Activated CD4-positive, alpha-beta memory T cell treated with anti-CD3 and anti-CD28 coated beads, Interleukin-2, amount 10 ng/mL, durations not matched to agents 7 days and 5 days (primary cell): ENCODE measurements around the gene GRPR. TPM values are rescaled to one million over a fixed set of nuclear protein-coding genes. Genes with fewer than 3 reads are reported as not detected.
"Not testable (repeated sequence)": the region's sequence is repeated elsewhere in the genome, so short reads cannot be mapped to it uniquely, and the experiment has no call there.

Experiments
- CTCF ChIA-PET: fragments of 350-600 bp; sonication (Branson Sonifier 250); formaldehyde crosslinking; loops from one replicate; lab custom pipeline; 2021; ENCODE audit warnings: antibody characterized with exemption, inconsistent platforms; lab: Charles Lee
- POLR2A ChIA-PET: fragments of 350-600 bp; sonication (Branson Sonifier 250); formaldehyde crosslinking; loops from one replicate; lab custom pipeline; 2021; ENCODE audit warnings: antibody characterized with exemption; lab: Charles Lee
- DNase-seq: peaks from one replicate; pipeline ENCODE4 v3.0.0-alpha.2; 2020
- H3K27ac Mint-ChIP-seq: one replicate; pipeline ENCODE4 v1.8.0; 2021; ENCODE audit warnings: mild to moderate bottlenecking, mixed read lengths
- H3K27me3 Mint-ChIP-seq: one replicate; pipeline ENCODE4 v1.8.0; 2021; ENCODE audit warnings: mixed read lengths
- H3K36me3 Mint-ChIP-seq: one replicate; pipeline ENCODE4 v1.8.0; 2021; ENCODE audit warnings: low read depth, mixed read lengths
- H3K4me1 Mint-ChIP-seq: one replicate; pipeline ENCODE4 v1.8.0; 2021; ENCODE audit warnings: mixed read lengths
- H3K4me3 Mint-ChIP-seq: one replicate; pipeline ENCODE4 v1.8.0; 2021; ENCODE audit warnings: mild to moderate bottlenecking, mixed read lengths
- H3K9me3 Mint-ChIP-seq: one replicate; pipeline ENCODE4 v1.8.0; 2021; ENCODE audit warnings: mixed read lengths
- total RNA-seq, 2 experiments: library from RNA; stranded (reverse); gene quantifications; one replicate each; pipeline ENCODE4 v1.2.3, GENCODE V29; 2021

GRPR gene
- total RNA-seq, 2 experiments from 2014 or later = not detected

DNA sequence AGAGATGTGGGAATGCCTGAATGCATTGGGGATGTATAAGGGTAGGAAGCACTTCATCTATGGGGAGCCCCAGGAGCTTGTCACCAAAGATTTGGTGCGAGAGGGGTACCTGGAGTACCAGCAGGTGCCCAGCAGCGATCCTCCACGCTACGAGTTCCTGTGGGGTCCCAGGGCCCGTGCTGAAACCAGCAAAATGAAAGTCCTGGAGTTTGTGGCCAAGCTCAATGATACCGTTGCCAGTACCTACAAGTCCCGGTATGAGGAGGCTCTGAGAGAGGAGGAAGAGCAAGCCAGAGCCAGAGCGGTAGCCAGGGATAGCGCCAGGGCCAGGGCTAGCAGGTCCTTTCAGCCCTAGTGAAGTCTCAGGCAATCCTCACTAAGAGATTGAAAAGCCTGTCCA, 47.7 kb downstream of the GRPR start:
- H3K4me3 Mint-ChIP-seq = no peak overlapping the region
- H3K9me3 Mint-ChIP-seq = no peaks in the 10 kb centered on the region
- no peaks in the 10 kb centered on the region for H3K4me1 Mint-ChIP-seq
- DNase-seq = no peak
- ChIA-PET POLR2A (no interaction called here), CTCF (no interaction called here)
- peaks cover under 1% of the 10 kb centered on the region for H3K27me3 Mint-ChIP-seq
- H3K27ac Mint-ChIP-seq = no peak overlapping the region
- H3K36me3 Mint-ChIP-seq = no peaks in the 10 kb centered on the region

DNA sequence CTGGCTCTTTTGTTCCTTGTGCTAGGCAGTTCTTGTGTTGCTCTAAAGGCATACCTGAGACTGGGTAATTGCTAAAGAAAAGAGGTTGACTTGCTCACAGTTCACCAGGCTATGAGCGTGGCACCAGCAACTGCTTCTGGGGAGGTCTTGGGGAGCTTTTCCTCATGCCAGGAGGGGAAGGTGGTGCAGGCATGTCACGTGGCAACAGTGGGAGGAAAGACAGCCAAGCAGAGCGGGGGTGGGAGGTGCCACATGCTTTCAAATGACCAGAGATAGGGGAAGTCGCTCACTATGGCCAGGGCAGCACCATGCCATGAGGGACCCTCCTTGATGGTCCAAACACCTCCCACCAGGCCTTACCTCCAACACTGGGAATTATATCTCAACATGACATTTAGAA, 48.6 kb downstream of the GRPR start:
- CTCF ChIA-PET = no interaction called here
- Mint-ChIP-seq H3K9me3 (no peaks in the 10 kb centered on the region), H3K4me1 (no peaks in the 10 kb centered on the region), H3K27me3 (peaks cover 2% of the 10 kb centered on the region), H3K4me3 (no peak overlapping the region), H3K36me3 (no peaks in the 10 kb centered on the region), H3K27ac (no peak overlapping the region)
- DNase-seq = no peak
- POLR2A ChIA-PET = no interaction called here

DNA sequence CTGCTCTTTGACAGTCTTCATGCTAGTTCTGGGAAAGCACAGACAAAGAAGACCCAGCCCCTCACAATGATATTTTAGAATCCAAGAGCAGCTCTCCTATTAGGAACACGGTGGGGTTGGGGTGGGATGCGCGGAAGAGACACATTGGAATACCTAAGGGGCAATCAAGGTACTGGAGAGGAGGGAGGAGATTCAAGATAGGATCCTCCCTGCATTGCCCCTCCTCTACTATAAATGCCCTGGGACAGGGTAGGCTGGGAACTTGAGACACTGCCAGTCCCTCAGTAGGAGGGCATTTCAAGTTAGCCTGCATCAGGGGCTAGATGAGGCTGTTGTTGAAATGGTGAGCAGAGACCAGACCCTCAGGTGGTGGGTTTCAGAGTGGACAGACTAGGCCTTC, 49.0 kb downstream of the GRPR start:
- Mint-ChIP-seq H3K9me3 (no peaks in the 10 kb centered on the region), H3K4me1 (no peaks in the 10 kb centered on the region), H3K27me3 (peaks cover 2% of the 10 kb centered on the region), H3K4me3 (no peak overlapping the region), H3K36me3 (no peaks in the 10 kb centered on the region), H3K27ac (no peak overlapping the region)
- DNase-seq = no peak
- ChIA-PET POLR2A (no interaction called here), CTCF (no interaction called here)

DNA sequence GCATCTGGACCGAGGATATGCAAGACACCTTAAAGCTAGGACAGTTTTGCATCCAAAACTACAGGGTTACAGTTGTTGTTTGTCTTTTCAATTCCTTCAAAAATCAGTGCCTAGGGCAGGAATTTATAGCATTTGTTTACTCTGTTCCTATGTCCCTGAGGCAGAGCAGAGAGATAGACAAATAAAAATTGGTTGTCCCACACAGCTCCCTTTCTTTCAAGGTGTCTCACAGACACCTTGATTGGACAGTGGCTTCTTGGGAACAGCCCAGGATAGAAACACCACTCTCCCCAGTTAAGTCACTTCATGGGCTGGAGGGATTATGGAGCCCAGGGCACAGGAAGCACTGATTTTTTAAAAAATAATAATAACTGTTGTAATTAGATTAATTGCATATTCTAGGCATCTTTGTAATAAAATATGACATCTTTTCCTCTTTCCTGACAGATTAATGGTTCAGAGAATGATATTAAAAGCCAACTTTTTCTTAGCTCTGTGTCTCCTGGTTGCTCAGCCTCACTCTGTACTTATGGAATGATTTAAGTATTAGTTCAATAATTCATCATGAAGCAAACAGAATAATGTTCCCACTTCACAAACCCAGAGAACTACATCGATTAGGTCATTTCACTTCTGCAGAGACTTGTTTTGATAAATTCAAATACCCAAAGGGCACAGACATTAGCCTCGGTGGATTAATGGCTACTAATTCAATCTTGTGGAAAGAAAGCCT, 52.1 kb downstream of the GRPR start:
- ChIA-PET POLR2A (no interaction called here), CTCF (no interaction called here)
- DNase-seq = no peak
- H3K27ac Mint-ChIP-seq = no peak overlapping the region
- no peak overlapping the region for H3K4me3 Mint-ChIP-seq
- no peaks in the 10 kb centered on the region for H3K9me3 Mint-ChIP-seq
- peaks cover 2% of the 10 kb centered on the region for H3K27me3 Mint-ChIP-seq
- no peaks in the 10 kb centered on the region for H3K36me3 Mint-ChIP-seq
- H3K4me1 Mint-ChIP-seq = no peaks in the 10 kb centered on the region

DNA sequence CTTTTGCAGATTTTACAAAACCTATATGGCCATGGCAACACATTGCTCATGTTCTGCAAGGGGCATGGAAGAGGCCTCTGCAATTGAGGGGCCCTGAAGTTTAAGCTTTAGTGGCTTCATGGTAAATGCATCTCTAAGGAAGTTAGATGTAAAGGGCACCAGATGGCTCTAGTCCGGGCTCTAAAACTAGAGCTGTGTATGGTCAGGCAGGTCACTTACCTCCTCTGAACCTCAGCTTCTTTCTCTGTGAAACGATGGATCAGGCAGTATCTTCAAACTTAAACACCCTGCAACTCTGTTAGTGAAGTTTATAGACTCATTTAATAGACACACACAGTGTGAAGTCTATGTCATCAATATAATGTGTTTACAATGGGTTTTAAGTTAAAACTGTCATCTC, 53.9 kb downstream of the GRPR start:
- POLR2A ChIA-PET = no interaction called here
- H3K36me3 Mint-ChIP-seq = no peaks in the 10 kb centered on the region
- no peak overlapping the region for H3K27ac Mint-ChIP-seq
- H3K27me3 Mint-ChIP-seq = peaks cover 2% of the 10 kb centered on the region
- CTCF ChIA-PET = no interaction called here
- no peaks in the 10 kb centered on the region for H3K9me3 Mint-ChIP-seq
- H3K4me1 Mint-ChIP-seq = no peaks in the 10 kb centered on the region
- no peak overlapping the region for H3K4me3 Mint-ChIP-seq
- DNase-seq = no peak

DNA sequence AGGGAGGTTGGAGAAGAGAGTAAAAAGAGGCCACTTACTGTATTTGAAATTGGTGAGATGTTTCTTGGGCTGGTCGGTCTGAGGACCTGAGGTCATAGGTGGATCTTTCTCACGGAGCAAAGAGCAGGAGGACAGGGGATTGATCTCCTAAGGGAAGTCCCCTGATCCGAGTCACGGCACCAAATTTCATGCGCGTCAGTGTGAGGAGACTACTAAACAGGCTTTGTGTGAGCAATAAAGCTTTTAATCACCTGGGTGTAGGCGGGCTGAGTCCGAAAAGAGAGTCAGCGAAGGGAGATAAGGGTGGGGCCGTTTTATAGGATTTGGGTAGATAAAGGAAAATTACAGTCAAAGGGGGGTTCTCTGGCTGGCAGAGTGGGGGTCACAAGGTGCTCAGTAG, 60.5 kb downstream of the GRPR start:
- CTCF ChIA-PET, H3K4me1 Mint-ChIP-seq: not testable (repeated sequence)

DNA sequence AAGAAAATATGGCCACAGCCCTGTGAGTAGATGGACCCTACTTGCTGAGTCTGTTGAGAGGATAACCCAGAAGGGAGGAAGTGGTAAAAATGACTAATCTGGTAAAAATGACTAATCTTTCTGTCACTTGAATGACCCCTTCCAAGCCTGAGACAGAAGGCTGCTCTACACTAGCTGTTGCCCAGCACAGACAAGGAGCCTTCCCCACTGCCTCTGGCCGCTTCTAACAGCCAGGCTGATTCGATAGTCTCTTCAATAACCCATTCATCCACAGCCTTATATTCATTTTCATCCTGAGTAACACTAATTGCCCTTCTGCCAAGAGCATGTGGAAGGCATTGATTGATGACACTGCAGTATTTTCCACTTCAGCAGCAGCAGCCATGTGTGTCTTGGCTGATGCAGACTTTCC, 62.4 kb downstream of the GRPR start:
- CTCF ChIA-PET = no interaction called here
- peaks cover 7% of the 10 kb centered on the region for H3K4me1 Mint-ChIP-seq
- H3K9me3 Mint-ChIP-seq = no peaks in the 10 kb centered on the region

More for the DNA sequence above, 60.5 kb downstream of the GRPR start:
- H3K27me3 Mint-ChIP-seq, H3K9me3 Mint-ChIP-seq, H3K27ac Mint-ChIP-seq, H3K36me3 Mint-ChIP-seq, H3K4me3 Mint-ChIP-seq, POLR2A ChIA-PET, DNase-seq: not testable (repeated sequence)

DNA sequence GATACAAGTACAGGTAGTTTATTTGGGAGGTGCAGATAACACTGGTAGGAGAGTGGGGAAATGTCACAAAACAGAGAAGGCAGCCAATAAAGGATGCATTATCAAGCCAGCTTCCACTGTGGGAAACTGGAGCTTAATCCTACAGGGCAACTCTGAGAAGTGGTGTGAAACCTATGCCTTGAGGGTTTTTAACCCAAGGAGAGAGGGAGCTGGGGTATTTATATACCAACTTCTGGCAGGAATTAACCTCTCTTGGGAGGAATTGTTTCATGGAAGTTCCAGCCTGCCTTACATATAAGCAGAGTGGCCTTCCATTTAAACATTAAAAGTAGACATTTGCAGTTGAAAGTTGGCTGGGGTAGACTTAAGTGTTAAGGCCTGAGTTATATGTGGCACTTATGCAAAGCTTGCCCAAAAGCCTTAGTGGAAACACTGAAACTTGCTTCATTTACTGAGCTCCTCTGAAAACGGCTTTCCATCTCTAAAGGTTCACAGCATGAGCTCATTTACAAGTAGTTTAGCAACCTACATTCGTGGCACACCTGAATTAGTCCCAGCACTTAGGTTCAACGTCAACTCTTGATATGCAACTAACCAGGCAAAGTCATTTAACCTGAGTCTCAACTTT, 63.1 kb downstream of the GRPR start:
- H3K9me3 Mint-ChIP-seq = no peaks in the 10 kb centered on the region
- no peak overlapping the region for H3K27ac Mint-ChIP-seq
- H3K4me1 Mint-ChIP-seq = peaks cover 7% of the 10 kb centered on the region
- POLR2A ChIA-PET = no interaction called here
- no peak overlapping the region for H3K4me3 Mint-ChIP-seq
- H3K36me3 Mint-ChIP-seq = no peaks in the 10 kb centered on the region
- CTCF ChIA-PET = no interaction called here
- no peaks in the 10 kb centered on the region for H3K27me3 Mint-ChIP-seq
- no peak for DNase-seq

More for the DNA sequence above, 62.4 kb downstream of the GRPR start:
- H3K36me3 Mint-ChIP-seq = no peaks in the 10 kb centered on the region
- no peak for DNase-seq
- no peak overlapping the region for H3K27ac Mint-ChIP-seq
- H3K27me3 Mint-ChIP-seq = no peaks in the 10 kb centered on the region
- POLR2A ChIA-PET = no interaction called here
- H3K4me3 Mint-ChIP-seq = no peak overlapping the region

DNA sequence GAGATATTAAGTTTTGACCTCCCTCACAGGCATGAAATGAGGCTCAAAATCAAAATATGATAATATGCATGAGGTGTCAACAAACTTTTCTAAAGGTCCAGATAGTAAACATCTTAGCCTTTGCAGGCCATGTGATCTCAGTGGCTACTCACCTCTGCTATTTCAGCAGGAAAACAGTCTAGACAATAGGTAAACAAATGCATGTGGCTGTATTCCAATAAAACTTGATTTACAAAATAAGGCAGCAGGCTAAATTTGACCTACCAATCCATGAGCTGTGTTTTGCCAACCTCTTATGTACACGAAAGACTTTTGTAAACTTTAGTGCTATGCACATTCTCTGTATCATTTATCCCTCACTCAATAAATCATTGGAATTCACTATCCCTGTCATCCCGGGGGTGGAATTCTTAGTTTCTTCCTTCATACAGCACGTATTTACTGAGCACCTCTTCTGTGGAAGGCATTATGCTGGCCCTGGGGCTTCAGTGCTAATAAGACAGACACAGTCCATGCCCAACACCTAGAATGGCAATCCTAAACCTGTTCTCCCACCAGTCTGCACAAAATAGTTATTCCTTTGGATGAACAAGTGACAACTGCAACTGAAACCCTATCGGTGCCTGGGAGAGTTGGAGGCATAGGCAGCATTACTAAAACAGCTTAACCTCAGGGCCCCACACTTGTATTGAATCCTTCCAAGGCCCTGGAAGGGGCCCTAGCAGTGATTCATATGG, 63.8 kb downstream of the GRPR start:
- Mint-ChIP-seq H3K27me3 (no peaks in the 10 kb centered on the region), H3K36me3 (no peaks in the 10 kb centered on the region), H3K4me1 (peaks cover 7% of the 10 kb centered on the region), H3K9me3 (no peaks in the 10 kb centered on the region), H3K27ac (no peak overlapping the region), H3K4me3 (no peak overlapping the region)
- ChIA-PET POLR2A (no interaction called here), CTCF (no interaction called here)
- no peak for DNase-seq

DNA sequence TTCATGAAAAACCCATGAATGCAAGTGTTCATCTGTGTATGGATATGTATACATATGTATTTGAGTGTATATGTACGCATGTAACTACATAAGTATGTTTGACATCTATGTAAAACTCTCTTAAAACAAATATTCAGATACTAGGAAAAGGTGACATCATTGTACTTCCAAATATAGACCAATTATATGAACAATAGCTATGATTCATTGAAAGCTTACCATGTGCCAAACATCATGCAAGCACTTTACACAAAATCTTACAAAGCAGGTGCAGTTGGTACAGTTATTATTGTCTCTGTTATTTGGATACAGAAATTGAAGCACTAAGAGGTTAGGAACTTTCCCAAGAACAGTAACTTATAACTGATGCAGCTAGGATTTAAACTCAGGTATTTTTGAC, 65.3 kb downstream of the GRPR start:
- Mint-ChIP-seq H3K4me1 (peaks cover 7% of the 10 kb centered on the region), H3K9me3 (no peaks in the 10 kb centered on the region), H3K27ac (no peak overlapping the region), H3K4me3 (no peak overlapping the region), H3K36me3 (no peaks in the 10 kb centered on the region), H3K27me3 (no peaks in the 10 kb centered on the region)
- POLR2A ChIA-PET = no interaction called here
- DNase-seq = no peak
- CTCF ChIA-PET = no interaction called here

DNA sequence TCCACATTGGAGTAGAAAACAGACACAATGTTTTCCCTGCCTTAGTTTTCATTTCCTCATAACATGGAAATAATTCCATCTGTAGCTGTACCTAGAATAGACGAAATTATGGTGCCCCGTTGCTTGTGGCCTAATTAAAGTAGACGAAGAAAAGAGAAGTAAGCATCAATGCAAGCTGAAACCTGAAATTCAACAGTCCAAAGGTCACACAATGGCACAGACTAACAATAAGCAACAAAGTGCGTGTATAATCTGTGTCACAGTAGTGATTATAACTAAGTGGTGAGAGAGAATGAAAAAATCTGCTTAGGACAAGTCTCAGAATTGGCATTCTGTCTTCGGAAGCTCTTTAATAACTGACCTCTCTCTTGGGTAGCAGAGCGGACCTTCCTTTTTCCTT, 68.2 kb downstream of the GRPR start:
- Mint-ChIP-seq H3K4me1 (no peaks in the 10 kb centered on the region), H3K27me3 (peaks cover 2% of the 10 kb centered on the region), H3K36me3 (no peaks in the 10 kb centered on the region), H3K4me3 (no peak overlapping the region), H3K9me3 (no peaks in the 10 kb centered on the region), H3K27ac (no peak overlapping the region)
- CTCF ChIA-PET = no interaction called here
- no peak for DNase-seq
- POLR2A ChIA-PET = no interaction called here

DNA sequence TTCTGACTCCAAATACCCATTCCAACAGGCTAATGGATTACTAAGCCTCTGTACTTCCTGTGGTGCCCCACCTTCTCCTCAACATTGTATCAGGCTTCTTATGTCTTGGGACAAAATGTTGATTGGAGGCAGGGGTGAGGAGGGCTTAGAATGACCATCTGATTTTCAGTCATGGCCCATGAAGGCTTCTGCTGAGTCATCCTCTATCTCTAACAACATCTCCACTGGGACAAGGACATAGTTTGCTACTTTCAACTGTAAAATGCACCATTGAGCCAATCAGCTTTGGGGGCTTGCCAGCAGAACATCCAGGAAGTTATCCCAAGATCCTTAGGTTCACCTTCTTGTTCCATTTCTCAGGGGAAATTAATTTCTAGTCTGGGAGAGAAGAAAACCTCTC, 73.5 kb downstream of the GRPR start:
- no peaks in the 10 kb centered on the region for H3K4me1 Mint-ChIP-seq
- H3K4me3 Mint-ChIP-seq = no peak overlapping the region
- POLR2A ChIA-PET = no interaction called here
- peaks cover 6% of the 10 kb centered on the region for H3K27me3 Mint-ChIP-seq
- H3K36me3 Mint-ChIP-seq = no peaks in the 10 kb centered on the region
- no peak for DNase-seq
- CTCF ChIA-PET = no interaction called here
- no peaks in the 10 kb centered on the region for H3K9me3 Mint-ChIP-seq
- H3K27ac Mint-ChIP-seq = no peak overlapping the region

DNA sequence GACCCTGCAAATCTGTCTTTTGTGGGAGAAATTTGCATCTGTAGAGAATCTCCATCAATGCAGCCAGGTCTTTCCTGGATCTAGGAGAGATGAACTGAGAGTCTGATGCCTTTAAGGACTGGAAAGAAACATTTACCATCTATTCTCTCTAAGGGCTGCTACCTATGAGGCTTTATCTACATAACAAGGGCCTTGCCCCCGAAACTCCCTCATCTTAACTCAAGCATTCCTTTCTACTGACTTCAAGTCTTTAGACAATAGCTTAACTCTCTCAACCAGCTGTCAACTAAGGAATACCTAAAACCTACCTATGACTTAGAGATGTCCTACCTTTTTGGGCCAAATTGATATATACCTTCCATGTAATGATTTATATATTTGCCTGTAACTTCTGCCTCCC, 76.0 kb downstream of the GRPR start:
- Mint-ChIP-seq H3K4me1 (no peaks in the 10 kb centered on the region), H3K9me3 (no peaks in the 10 kb centered on the region), H3K27me3 (peaks cover 6% of the 10 kb centered on the region), H3K36me3 (no peaks in the 10 kb centered on the region), H3K4me3 (no peak overlapping the region), H3K27ac (no peak overlapping the region)
- CTCF ChIA-PET = no interaction called here
- POLR2A ChIA-PET = no interaction called here
- DNase-seq = no peak
